DMS79 treated with DMSO at 0.1 percent for 48 hours (cell line): ENCODE results near the gene ANAPC5.
A peak's percentile ranks its signal among the peaks of the same experiment; 100 is the strongest.
"Not testable (repeated sequence)": the region's sequence is repeated elsewhere in the genome, so short reads cannot be mapped to it uniquely, and the experiment has no call there.

Experiments used
- DNase-seq: peaks from one replicate; lab custom pipeline; 2025; lab: John Stamatoyannopoulos, UW

The ANAPC5 gene, protein sequence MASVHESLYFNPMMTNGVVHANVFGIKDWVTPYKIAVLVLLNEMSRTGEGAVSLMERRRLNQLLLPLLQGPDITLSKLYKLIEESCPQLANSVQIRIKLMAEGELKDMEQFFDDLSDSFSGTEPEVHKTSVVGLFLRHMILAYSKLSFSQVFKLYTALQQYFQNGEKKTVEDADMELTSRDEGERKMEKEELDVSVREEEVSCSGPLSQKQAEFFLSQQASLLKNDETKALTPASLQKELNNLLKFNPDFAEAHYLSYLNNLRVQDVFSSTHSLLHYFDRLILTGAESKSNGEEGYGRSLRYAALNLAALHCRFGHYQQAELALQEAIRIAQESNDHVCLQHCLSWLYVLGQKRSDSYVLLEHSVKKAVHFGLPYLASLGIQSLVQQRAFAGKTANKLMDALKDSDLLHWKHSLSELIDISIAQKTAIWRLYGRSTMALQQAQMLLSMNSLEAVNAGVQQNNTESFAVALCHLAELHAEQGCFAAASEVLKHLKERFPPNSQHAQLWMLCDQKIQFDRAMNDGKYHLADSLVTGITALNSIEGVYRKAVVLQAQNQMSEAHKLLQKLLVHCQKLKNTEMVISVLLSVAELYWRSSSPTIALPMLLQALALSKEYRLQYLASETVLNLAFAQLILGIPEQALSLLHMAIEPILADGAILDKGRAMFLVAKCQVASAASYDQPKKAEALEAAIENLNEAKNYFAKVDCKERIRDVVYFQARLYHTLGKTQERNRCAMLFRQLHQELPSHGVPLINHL

DNA sequence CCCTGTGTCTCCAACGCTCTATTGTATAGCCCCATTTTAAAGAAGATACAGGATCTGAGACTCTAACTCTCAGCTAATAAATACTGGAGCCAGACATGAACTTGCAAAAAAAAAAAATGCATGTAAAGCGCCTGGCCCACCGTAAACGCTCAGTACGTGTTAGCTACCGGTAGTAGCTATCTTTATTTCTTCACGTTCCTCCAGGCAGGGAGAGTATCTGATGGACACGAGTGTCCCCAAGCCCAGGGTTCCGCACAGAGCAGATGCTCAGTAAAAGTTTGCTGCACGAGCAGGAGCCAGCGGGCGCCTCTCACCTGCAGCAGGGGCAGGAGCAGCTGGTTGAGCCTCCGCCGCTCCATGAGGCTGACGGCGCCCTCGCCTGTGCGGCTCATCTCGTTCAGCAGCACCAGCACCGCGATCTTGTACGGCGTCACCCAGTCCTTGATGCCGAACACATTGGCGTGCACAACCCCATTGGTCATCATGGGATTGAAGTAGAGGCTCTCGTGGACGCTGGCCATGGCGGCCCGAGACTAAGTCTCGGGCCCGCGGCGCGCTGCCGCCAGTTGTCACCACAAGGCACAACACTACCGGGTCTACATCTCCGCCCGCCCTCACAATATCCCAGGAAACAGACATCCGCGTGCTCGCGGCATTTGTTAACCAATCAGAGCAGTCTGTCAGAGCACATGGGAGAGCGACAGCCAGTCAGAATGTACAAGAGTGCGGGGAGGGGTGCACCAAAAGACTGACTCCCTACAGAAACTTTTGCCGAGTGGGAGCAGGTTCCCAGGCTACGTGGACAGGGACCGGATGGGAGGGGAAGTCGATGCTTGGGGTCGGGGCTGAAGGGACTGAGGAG lies at the start of gene ANAPC5:
TSS of gene ANAPC5 (minus strand) at position 592 of the 862 bp plus-strand sequence. CDS start at position 521, 71 bp downstream.
- DNase-seq = peak; percentile 98

DNA sequence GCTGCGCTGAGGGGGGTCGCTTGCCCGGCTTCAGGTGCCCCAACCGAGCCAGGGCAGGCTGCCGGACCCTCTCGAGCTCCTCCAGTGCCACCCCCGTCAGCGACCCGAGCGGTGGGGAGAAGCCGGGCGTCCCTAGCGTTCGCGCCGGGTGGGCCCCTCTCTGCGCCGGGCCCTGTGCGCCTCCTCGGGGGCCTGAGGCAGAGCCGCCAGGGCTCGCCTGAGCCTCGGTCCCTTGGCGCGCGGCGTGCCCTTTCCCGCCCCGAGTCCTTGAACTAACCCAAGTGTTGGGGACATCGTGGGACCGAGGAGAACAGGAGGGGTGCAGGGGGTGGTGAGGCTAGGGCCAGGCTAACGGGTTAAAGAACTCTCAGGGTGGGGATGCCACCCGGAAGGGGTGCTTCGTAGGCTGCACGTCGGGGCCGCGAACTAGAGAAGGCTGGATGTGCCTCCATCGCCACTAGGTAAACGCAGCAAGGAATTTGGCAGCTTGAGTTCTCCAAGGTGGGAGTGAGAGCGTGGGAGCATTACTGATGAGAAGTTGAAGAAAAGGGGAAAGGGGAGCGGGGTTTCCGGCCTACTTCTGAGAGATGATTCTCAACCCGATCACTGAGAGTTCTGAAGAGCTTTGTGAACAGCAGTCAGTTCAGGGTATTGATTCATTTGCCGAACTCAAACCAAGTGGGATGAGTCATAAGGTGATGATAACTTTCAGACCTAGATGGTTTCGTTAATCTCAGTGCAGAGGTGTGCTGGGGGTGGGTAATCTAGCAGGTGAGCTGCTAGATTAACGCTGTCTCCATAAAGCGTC lies 48.3 kb upstream of the ANAPC5 start:
- peak; percentile 61 for DNase-seq

DNA sequence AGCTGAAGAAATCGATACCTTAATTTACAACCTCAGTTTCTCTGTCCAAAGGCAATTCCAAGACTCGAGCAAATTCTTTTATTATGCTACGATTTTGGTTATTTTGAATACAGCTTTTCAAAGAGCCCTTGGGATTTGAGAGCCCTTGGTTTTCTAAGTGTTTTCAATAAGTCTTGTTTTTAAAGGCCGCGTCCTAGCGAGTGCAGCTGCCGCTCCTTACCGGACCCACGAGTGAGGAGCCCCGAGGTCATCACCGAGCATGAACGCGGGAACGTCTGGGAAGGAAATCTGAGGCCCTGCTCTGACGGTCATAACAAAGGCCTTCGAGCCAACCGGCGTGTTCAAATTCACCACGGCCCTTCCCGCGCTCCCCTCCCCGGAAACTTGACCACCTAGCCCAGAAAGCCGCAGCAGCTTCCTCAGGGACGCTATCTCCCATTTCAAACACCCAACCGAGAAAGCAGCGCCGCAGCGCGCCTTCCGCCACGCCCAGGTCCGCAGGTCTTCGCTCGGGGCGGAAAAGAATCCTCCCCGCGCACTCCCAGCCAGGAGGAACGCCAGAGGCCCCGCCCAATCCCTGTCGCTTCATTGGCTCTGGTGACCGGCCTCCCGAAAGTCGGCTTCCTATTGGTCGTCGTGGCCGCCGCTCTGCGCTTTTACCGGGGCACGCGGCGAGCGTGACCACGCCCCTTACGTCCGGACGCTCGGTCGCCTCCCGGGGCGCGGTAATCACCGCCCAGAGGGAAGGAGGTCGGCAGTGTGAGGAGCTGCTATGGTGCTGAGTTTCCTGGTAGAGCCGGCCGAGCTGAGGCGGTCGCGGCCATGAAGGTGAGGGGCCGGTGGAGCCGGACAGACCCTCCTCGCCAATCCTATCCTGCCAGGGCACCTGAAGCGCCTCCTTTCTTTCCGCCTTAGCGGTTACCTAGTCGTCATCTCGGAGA lies 47.5 kb upstream of the ANAPC5 start, which contains the start of gene RNF34:
TSS of gene RNF34 (plus strand) at position 728 of the 941 bp plus-strand sequence. CDS start at position 823, 95 bp downstream.
- DNase-seq = peak; percentile 97

DNA sequence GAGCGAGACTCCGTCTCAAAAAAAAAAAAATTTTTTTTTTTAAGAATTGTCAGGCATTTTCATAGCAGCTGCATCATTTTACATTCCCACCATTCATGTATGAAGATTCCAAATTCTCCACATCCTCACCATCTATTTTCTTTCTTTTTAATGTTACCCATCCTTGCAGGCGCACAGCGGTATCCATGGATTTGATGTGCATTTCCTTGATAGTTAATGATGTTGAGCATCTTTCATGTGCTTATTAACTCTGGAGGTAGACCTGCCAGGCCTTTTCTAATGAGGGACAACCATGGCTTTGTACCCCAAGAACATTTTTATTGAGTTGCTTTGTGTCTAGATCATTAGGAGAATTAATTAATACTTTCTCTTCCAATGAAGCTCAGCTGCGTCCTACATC lies 46.1 kb upstream of the ANAPC5 start:
- no peak for DNase-seq

DNA sequence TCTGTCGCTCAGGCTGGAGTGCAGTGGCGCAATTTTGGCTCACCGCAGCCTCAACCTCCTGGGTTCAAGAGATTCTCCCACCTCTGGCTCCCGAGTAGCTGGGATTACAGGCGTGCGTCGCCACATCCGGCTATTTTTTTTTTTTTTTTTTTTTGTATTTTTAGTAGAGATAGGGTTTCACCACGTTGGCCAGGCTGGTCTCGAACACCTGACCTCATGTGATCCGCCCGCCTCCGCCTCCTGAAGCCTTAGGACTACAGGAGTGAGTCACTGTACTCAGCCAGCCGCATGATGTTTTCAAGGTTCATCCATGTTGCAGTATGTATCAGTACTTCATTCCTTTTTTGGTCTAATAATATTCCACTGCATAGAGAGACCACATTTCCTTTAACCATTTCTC lies 45.3 kb upstream of the ANAPC5 start:
- no peak for DNase-seq

DNA sequence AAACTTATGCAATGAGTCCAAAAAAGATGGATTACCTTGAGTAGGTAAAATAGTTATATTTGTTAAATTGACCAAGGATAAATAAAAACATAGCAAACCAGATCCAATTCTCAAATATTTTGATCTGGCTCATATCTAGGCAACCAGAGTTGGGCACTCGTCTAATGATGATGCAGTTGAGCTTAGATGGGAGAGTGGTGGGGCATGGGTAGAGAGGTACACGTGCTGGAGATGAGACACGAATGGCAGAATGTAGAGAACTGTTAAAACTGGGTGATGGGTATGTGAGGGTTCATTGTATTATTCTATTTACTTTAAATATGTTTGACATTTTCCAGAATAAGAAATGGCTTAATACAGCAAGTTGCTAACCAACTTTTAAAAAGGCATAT lies 40.1 kb upstream of the ANAPC5 start:
- DNase-seq = no peak

DNA sequence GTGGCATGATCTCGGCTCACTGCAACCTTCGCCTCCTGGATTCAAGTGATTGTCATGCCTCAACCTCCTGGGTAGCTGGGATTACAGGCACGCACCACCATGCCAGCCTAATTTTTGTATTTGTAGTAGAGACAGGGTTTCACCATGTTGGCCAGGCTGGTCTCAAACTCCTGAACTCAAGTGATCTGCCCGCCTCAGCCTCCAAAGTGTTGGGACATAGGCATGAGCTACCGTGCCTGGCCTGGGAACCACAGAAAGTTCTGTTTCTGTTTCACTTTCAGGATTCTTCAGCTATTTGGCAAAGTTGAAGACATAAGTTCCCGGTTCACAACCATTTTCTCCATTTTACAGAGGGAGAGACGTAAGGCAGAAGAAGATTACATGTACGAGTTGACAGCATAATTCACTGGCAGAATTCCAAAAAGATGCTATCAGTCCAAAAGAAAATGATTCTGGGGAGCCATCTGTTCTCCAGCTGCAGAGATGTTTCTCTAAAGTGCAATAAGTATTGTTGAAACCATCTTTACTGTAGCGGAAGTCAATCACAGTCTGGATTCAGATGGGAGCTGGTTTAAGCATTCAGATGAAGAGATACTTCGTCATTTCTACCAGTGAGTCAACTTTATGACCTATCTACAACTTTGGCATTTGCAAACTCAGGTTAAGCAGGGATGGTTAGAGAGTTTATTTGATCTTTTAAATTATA lies 39.6 kb upstream of the ANAPC5 start:
- no peak for DNase-seq

DNA sequence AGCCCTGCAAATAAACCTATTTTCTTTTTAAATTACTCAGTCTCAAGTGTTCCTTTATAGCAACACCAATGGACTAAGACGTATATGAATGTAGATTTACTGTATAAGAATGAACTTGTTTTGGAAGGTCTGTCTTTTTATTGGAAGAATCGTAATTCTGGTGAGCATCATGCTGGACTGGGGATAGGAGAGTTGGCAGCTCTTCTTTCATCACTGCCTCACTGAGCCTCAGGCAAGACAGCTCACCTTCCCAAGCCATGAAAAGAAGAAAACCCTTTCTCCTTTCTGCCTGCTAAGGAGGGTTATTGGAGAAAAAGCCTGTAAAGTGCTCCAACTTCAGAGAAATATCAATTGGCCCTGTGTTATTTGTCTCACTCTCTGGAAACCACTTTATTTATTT lies 38.6 kb upstream of the ANAPC5 start:
- DNase-seq = no peak

DNA sequence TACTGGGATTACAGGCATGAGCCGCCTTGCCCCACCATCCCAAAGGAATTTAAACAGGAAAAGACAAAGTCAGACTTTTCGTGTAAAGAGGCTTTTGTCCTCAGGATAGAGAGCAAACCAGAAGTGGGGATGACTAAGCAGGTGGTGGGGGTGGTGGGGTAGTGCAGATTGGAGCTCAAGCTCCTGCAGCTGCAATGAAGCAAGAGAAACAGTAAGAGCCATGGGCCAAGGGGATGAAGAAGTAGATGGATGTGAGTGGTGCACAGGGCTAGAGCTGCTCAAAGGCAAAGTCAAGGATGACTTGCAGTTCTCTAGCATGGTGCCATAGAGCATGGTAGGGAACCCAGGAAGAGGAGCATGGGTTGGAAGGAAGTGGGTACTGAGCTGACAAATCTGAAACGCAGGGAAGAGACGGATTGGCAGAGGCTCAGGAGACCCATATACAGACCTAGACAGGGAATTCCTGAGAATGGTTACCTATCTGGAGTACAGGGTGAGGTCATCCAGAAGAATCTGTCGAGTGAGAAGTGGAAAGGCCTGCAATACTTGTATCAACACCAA lies 36.3 kb upstream of the ANAPC5 start:
- no peak for DNase-seq

DNA sequence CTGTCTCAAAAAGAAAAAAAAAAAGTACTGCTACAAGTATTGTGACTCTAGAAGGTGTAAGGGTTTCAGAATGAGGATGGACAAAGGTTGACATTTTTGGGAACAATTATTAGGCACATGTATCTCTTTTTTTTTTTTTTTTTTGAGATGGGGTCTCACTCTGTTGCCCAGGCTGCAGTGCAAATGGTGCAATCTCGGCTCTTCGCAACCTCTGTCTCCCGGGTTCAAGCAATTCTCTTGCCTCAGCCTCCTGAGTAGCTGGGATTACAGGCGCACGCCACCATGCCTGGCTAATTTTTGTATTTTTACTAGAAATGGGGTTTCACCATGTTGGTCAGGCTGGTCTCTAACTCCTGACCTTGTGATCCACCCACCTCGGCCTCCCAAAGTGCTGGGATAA lies 32.7 kb upstream of the ANAPC5 start:
- DNase-seq = not testable (repeated sequence)

DNA sequence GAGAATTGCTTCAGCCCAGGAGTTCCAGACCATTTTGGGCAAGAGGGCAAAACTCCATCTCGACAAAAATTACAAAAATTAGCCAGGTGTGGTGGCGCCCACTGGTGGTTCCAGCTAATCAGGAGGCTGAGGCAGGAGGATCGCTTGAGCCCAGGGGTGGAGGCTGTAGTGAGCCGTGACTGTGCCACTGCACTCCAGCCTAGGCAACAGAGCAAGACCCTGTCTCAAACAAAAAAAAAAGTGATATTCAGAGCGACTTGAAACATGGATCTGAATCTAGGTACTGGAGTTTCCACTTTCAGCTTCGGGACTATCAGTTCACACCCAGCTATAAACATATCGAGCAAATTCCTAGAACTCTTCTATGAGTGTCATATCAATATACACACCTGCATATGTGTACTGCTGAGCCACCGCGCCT lies 31.4 kb upstream of the ANAPC5 start:
- no peak for DNase-seq

DNA sequence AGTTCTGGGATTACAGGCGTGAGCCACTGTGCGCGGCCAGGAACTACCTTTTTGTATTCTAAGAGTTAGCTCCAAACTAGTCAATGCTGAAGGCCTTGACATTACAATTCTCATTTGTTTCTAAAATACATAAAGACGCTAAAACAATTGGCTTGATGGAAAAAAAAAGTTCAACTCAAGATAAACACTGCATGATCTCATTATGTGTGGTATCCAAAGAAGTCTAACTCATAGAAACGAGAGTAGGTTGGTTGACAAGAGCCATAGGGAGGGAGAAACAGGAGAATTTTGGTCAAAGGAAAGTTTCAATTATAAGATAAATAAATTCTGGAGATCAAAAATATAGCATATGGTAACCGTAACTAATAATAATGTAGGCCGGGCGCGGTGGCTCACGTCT lies 27.7 kb upstream of the ANAPC5 start:
- no peak for DNase-seq

DNA sequence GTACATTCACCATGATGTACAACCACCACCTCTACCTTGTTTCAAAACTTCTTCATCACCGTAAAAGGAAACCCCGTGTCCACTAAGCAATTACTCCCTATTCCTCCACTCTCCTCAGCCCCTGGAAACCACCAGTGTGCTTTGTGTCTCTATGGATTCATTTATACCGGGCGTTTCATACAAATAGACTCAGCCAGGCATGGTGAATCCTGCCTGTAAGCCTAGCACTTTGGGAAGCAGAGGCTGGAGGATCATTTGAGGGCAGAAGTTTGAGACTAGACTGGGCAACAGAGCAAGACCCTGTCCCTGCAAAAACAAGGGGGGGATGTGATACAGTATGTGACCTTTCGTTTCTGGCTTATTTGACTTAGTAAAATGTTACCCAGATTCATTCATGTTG lies 26.5 kb upstream of the ANAPC5 start:
- DNase-seq = no peak

DNA sequence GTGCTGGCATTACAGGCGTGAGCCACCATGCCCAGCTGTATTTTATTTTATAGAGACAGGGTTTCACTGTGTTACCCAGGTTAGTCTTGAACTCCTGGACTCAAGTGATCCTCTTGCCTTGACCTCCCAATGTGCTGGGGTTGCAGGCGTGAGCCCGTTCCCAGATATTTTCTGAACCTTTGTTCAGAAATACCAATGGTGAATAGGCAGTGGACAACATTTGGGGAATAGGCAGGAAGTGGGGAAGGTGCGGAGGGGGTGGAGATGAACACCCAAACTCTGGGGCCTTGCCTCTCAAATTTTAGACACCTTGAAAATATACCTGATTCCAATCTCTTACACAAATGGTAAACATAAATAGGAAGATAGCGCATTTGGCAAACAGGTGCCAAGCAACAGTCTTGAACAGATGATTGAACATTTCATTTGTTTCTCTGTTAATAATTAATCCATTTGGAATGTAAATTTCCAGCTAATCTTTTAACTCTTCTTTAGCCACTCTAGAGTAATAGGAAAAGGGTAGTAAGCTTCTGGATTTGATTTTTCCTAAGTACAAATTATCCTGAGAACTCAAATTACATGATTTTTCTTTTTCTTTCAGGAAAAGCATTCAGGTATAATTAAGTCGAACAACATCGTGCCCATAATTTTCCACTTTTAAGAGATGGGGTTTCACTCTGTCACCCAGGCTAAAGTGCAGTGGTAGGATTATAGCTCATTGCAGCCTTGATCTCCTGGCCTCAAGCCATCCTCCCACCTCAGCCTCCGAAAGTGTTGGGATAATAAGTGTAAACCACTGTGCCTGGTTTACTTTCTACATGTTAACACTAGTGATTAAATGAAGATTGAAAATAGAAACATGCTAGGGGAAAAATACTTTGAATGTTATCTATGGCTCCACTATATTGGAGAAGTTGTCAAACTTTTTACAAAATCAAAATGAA lies 24.8 kb upstream of the ANAPC5 start:
- DNase-seq = no peak

DNA sequence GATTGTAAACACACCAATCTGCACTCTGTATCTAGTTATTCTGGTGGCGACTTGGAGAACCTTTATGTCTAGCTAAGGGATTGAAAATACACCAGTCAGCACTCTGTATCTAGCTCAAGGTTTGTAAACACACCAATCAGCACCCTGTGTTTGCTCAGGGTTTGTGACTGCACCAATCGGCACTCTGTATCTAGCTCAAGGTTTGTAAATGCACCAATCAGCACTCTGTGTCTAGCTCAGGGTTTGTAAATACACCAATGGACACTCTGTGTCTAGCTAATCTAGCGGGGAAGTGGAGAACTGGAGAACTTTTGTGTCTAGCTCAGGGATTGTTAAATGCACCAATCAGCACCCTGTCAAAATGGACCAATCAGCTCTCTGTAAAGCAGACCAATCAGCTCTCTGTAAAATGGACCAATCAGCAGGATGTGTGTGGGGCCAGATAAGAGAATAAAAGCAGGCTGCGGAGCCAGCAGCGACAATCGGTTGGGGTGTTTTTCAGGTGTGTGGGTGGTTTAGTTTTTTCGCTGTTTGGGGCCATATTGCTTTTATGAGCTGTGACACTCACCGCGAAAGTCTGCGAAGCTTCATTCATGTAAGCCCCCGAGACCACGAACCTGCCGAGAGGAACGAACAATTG lies 22.9 kb upstream of the ANAPC5 start:
- DNase-seq = not testable (repeated sequence)

DNA sequence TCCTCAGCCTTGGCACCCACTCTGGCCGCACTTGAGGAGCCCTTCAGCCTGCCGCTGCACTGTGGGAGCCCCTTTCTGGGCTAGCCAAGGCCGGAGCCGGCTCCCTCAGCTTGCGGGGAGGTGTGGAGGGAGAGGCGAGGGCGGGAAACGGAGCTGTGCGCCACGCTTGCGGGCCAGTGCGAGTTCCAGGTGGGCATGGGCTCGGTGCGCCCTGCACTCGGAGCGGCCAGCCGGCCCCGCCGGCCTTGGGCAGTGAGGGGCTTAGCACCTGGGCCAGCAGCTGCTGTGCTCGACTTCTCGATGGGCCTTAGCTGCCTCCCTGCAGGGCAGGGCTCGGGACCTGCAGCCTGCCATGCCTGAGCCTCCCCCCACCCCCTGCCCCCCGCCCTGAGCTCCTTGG lies 22.1 kb upstream of the ANAPC5 start:
- not testable (repeated sequence) for DNase-seq

DNA sequence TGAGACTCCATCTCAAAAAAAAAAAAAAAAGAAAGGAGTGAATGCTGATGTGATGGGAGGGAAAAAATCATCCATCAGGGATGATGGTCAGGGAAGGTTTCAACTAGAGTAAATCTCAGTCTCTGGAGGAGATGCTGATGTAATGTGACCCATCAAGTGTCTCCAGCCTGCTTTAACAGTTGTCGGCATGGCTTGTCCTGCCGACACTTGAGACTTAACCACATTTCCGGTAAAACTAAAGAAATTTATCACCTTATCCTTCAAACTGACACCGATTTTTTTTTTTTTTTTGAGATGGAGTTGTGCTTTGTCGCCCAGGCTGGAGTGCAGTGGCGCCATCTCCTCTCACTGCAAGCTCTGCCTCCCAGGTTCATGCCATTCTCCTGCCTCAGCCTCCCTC lies 21.5 kb upstream of the ANAPC5 start:
- no peak for DNase-seq

DNA sequence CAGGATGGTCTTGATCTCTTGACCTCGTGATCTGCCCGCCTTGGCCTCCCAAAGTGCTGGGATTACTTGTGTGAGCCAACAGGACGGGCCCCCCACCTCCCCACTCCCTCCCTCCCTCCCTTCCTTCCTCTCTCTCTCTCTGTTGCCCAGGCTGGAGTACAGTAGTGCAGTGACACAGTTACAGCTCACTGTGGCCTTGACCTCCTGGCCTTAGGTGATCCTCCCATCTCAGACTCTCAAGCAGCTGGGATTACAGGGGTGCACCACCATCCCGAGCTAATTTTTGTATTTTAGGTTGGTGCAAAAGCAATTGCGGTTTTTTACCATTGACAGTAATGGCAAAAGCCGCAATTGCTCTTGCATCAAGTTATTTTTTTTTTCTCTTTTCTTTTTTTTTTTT lies 19.2 kb upstream of the ANAPC5 start:
- DNase-seq = no peak
